ENCODE data around the gene HSPA1A. TPM values are rescaled to one million over a fixed set of nuclear protein-coding genes. Genes with fewer than 3 reads are reported as not detected.

The HSPA1A gene
- total RNA-seq, 1 donor from 2014 or later = 230 TPM

DNA sequence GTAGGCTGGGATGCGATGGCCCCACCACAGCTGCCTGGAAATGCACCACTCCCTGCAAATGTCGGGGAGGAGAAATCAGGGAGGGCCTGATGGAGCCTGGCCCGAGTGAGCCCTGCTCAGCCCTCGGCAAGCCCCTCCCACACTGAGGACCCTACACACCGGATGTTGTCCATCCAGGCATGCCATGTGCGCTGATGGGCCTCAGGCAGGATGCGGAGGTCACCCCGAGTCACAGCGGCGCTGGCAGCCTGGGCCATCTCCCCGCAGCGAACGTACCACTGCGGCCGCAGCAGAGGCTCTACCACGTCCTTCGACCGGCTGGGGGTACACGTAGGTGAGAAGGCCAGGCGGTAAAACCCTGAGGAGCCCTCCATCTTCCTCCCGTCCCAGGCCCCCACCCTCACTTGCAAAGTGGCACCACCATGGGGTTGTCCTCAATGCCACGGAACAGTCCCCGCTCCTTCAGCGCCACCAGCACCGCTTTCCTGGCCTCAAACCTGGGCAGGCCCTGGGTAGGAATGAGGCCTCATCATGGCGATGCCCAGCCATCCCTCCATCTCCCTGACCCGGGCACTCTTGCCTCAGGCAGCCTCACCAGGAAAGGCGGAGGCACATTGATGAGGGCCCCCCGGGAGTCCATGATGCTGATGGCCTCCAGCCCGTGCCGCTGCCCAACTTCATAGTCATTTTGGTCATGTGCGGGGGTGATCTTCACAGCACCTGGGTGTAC is 33.1 kb upstream of the HSPA1A start:
- H3K27me3 ChIP-seq (ENCODE audit: low read depth) = no peaks in the 10 kb centered on the region
- H3K9me3 ChIP-seq = no peaks in the 10 kb centered on the region
- DNase-seq = no peak
- intact Hi-C loops (cut with DNase I) = no loop called here
- H3K36me3 ChIP-seq = peaks cover 73% of the 10 kb centered on the region
- no peak overlapping the region for H3K27ac ChIP-seq
- no peak for ATAC-seq
- TF ChIP-seq, protein P1, sequence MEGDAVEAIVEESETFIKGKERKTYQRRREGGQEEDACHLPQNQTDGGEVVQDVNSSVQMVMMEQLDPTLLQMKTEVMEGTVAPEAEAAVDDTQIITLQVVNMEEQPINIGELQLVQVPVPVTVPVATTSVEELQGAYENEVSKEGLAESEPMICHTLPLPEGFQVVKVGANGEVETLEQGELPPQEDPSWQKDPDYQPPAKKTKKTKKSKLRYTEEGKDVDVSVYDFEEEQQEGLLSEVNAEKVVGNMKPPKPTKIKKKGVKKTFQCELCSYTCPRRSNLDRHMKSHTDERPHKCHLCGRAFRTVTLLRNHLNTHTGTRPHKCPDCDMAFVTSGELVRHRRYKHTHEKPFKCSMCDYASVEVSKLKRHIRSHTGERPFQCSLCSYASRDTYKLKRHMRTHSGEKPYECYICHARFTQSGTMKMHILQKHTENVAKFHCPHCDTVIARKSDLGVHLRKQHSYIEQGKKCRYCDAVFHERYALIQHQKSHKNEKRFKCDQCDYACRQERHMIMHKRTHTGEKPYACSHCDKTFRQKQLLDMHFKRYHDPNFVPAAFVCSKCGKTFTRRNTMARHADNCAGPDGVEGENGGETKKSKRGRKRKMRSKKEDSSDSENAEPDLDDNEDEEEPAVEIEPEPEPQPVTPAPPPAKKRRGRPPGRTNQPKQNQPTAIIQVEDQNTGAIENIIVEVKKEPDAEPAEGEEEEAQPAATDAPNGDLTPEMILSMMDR (IDR thresholded peaks at IDR 0.05) = no peak
- H3K4me1 ChIP-seq = peaks cover 2% of the 10 kb centered on the region
- H3K4me3 ChIP-seq = no peak overlapping the region

DNA sequence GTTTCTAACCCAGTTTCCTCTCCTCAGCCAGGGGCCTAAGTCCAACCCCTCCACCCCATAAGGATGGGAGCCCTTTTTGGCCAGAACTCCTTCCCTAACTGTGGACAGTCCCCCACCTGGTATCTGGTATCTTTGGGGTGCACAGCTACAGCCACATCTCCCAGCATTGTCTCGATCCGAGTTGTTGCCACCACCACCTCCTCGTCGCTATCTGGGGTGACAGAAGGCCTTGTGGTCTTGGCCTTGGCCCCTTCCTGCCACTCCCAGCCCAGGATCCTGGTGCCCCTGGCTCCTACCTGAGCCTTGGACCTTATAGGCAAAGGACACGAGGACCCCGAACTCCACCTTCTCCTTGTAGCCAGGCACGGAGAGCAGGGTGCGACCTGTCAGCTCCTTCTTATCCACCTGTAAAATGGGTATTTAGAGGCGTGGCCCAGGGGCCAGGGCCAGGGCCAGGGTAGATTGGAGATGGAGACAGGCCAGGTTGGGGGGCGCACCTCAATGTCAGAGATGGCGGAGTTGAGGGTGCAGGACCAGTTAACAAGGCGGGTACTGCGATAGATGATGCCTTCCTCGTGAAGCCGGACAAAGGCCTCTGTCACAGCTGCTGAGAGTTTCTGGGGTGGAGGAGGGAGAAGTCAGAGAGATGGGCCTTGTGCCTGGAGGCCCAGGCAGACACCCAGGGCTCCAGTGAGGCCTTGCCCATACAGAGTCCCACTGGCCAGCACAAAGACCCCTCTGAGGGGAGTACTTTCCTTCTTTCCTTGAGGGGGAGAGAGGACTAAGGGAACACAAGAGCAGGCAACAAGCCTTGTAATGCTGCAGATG is 31.0 kb upstream of the HSPA1A start:
- H3K36me3 ChIP-seq = peaks cover 70% of the 10 kb centered on the region
- no peak for DNase-seq
- H3K27me3 ChIP-seq (ENCODE audit: low read depth) = no peaks in the 10 kb centered on the region
- H3K4me3 ChIP-seq = no peak overlapping the region
- intact Hi-C loops (cut with DNase I) = no loop called here
- H3K27ac ChIP-seq = no peak overlapping the region
- TF ChIP-seq, protein P1 (IDR thresholded peaks at IDR 0.05) = no peak
- ATAC-seq = no peak
- no peaks in the 10 kb centered on the region for H3K9me3 ChIP-seq
- H3K4me1 ChIP-seq = no peaks in the 10 kb centered on the region

DNA sequence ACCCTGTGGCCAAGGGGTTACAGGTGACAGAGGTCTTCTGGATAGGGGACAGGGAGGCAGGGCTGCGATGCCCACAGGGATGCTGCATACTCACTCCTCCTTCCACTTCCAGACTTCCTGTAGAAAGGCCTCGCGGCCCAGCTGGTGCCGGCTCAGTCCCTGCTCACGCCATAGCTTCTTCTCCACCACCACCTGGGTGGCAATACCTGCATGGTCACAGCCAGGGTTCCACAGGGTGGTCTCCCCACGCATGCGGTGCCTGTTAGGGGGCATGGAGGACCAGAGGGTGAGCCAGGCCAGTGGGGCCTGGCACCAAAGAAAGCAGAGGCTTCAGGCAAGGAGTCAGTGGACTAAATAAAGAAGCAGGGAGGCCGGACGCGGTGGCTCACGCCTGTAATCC is 29.9 kb upstream of the HSPA1A start:
- Histone ChIP-seq H3K36me3 (peaks cover 67% of the 10 kb centered on the region), H3K27ac (no peak overlapping the region)
- intact Hi-C loops (cut with DNase I) = no loop called here

DNA sequence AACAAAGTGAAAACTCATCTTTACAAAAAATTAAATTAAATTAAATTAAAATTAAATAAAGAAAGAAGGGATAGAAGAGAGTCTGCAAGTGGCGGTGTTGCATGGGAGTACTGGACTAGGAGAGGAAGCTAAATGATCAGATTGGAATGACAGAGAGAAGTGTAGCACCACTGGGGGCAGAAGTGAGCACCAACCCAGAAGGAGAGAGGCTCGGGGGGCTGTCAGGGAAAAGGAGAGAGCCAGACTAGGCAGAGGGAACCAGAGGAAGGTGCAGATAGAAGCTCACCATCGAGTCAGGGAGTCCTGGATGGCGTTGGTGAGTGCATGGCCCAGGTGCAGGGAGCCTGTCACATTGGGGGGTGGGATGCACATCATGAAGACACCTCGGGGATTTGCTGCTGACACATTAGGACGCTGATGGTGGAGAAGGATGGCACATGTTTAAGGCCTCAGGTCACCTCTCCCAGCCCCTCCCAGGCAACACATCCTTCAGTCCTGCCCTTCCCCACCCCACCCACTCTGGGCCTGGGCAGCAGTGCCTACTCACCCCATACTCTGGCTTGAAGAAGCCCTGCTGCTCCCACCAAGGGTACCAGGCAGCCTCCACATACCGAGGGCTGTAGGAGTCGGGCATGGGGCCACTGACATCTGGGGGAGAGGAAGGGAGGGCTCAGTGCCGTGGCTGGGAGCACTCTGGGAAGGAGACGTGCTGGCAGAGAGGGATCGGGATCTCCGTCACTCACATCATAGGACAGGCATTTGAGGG is 23.8 kb upstream of the HSPA1A start:
- DNase-seq (no peak), ATAC-seq (no peak)
- intact Hi-C loops (cut with DNase I) = no loop called here
- H3K9me3 ChIP-seq = no peaks in the 10 kb centered on the region
- no peak overlapping the region for H3K4me3 ChIP-seq
- TF ChIP-seq, protein P1 (IDR thresholded peaks at IDR 0.05) = peak; percentile 49
- H3K27me3 ChIP-seq (ENCODE audit: low read depth) = no peaks in the 10 kb centered on the region
- peaks cover 30% of the 10 kb centered on the region for H3K4me1 ChIP-seq
- H3K36me3 ChIP-seq = peaks cover 40% of the 10 kb centered on the region
- H3K27ac ChIP-seq = no peak overlapping the region

More for the DNA sequence above, 29.9 kb upstream of the HSPA1A start:
- ATAC-seq = no peak
- TF ChIP-seq, protein P1 (IDR thresholded peaks at IDR 0.05) = no peak
- Histone ChIP-seq H3K27me3 (ENCODE audit: low read depth) (no peaks in the 10 kb centered on the region), H3K9me3 (no peaks in the 10 kb centered on the region), H3K4me3 (no peak overlapping the region), H3K4me1 (no peaks in the 10 kb centered on the region)
- DNase-seq = peak; percentile 28

DNA sequence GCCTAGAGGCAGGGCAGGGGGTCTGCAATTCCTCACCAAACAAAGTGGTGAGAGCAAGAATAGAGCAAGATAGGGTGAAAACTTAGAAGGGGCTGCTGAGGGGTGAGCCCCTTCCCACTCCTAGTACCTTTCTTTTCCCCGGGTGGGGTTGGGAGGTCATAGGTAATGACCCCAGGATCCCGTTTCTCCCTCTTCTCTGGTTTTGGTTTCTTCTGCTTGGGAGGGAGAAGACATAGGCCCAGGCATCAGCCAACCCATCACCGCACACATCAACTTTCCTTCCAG is 23.3 kb upstream of the HSPA1A start:
- ATAC-seq (no peak), DNase-seq (no peak)
- no peaks in the 10 kb centered on the region for H3K9me3 ChIP-seq
- TF ChIP-seq, protein P1 (IDR thresholded peaks at IDR 0.05) = no peak
- peaks cover 40% of the 10 kb centered on the region for H3K36me3 ChIP-seq
- H3K4me1 ChIP-seq = peaks cover 30% of the 10 kb centered on the region
- H3K4me3 ChIP-seq = no peak overlapping the region
- H3K27ac ChIP-seq = no peak overlapping the region
- no peaks in the 10 kb centered on the region for H3K27me3 ChIP-seq (ENCODE audit: low read depth)
- intact Hi-C loops (cut with DNase I) = no loop called here
